ENCODE results near the gene DNAH1.

The DNAH1 gene

DNA sequence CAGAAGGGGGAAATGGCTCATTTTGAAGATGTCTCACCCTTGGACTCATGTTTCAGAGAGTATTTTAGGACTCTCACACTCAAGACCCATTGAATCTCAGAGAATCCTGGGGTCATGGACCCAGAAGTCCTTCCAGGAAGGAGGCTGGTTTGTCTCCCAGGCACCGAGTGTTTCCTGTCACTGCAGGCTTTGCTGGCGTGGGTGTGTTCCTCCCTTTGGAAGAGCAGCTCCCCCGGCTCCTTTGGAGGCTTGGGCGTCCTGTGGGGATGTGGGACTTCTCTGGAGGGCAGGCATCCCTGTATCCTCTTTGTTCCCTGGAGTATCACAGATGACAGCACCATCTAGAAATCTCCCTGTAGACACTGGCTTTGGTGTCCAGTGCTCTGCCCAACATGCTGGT is 40.0 kb downstream of the DNAH1 start:
- no peak for DNase-seq (ENCODE audit: low read depth in 2 of 3, low spot score in 1 of 3)

GRCh38 chr3:52357151-52358080 is 41.3 kb downstream of the DNAH1 start:
- no peak for DNase-seq (ENCODE audit: low read depth in 2 of 3, low spot score in 1 of 3)

- DNase-seq (ENCODE audit: low read depth in 2 of 3, low spot score in 1 of 3) = no peak
Measured at GRCh38 chr3:52358362-52358940, 42.3 kb downstream of the DNAH1 start.

GRCh38 chr3:52359116-52359855 is 43.2 kb downstream of the DNAH1 start:
- DNase-seq (ENCODE audit: low read depth in 2 of 3, low spot score in 1 of 3) = no peak

DNA sequence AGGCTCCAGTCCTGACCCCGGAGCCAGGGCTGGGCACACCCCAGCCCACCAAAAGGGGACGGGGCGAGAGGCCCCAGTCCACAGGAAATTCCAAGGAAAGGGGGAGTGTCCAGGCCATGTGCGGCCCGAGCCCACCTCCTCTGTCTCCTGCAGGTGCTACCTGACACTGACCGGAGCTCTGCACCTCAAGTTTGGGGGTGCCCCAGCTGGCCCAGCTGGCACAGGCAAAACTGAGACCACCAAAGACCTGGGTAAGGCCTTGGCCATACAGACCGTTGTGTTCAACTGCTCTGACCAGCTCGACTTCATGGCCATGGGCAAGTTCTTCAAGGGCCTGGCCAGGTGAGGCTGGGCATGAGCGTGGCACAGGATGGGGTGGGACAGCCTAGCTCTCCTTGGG is 44.9 kb downstream of the DNAH1 start:
- no peak for DNase-seq (ENCODE audit: low read depth in 2 of 3, low spot score in 1 of 3)

DNA sequence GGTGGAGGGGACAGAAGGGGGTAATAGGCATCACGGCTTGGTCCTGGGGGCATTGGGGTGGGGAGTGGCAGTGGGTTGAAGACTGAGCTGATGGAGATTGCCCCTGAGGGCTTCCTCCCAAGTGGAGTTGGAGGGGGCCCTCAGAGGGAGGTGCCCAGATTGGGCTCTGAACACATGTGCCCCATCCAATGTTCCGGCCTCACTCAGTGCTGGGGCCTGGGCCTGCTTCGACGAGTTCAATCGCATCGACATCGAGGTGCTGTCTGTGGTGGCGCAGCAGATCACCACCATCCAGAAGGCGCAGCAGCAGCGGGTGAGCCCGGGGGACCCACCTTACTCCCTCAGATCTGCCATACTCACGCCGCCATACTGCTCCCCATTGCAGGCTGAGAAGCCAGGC is 45.3 kb downstream of the DNAH1 start:
- no peak for DNase-seq (ENCODE audit: low read depth in 2 of 3, low spot score in 1 of 3)

DNA sequence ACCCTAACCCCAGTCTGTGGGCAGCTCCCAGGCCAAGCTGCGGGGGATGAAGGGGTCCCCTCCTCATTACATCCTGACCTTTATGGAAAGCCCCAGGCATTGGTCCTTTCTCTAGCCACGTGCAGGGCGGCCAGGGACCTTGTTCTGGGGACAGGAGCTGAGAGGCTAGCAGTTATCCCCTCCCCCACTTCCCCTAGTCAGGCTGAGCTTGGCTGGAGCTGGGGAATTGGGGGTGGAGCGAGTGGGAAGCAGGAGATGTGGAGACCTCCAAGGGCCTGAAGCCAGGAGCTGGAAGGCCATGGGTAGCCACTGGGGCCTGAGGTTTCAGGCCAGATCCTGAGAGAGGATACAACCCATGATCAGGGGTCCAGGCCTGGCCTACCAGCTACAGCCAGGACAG is 45.8 kb downstream of the DNAH1 start:
- DNase-seq (ENCODE audit: low read depth in 2 of 3, low spot score in 1 of 3) = no peak

DNA sequence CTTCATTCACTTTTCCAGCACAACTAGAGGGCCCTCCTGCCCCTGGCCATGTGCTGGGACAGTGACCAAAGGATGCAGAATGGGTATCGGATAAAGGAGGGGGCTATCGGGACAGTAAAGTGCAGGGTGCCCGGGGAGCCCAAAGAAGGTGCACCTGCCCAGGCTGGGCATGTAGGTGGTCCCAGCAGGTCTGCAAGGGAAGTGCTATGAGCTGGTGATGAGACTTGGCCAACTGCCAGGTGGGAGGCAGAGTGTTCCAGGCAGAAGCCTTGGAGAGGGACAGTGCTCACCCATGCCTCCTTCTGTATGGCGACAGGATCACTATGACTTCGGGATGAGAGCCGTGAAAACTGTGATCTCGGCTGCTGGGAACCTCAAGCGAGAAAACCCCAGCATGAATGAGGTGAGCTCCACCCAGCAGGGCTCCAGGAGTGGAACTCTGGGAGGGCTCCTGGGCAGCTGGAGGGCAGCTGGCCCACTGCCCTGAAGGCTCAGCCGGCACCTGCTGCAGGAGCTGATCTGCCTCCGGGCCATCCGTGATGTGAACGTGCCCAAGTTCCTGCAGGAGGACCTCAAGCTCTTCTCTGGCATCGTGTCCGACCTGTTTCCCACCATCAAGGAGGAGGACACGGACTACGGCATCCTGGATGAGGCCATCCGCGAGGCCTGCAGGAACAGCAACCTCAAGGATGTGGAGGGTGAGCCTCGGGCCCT is 48.4 kb downstream of the DNAH1 start:
- no peak for DNase-seq (ENCODE audit: low read depth in 2 of 3, low spot score in 1 of 3)

GRCh38 chr3:52366527-52366926 is 50.4 kb downstream of the DNAH1 start:
- no peak for DNase-seq (ENCODE audit: low read depth in 2 of 3, low spot score in 1 of 3)

GRCh38 chr3:52367891-52368880 is 52.1 kb downstream of the DNAH1 start:
- no peak for DNase-seq (ENCODE audit: low read depth in 2 of 3, low spot score in 1 of 3)

DNA sequence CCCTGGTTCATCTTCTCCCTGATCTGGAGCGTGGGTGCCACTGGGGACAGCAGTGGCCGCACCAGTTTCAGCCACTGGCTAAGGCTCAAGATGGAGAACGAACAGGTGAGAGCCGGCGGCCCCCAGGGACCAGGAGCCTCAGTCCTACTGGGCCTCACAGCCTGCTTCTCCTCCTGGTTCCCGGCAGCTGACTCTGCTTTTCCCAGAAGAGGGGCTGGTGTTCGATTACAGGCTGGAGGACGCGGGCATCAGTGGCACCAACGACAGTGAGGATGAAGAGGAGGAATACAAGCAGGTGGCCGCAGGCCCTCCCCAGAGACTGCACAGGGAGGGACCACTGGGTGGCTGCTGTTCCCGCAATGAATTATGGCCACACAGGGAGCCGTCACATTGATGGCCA is 54.4 kb downstream of the DNAH1 start:
- no peak for DNase-seq (ENCODE audit: low read depth in 2 of 3, low spot score in 1 of 3)

- no peak for DNase-seq (ENCODE audit: low read depth in 2 of 3, low spot score in 1 of 3)
Measured at GRCh38 chr3:52372822-52373504, 56.8 kb downstream of the DNAH1 start.

DNA sequence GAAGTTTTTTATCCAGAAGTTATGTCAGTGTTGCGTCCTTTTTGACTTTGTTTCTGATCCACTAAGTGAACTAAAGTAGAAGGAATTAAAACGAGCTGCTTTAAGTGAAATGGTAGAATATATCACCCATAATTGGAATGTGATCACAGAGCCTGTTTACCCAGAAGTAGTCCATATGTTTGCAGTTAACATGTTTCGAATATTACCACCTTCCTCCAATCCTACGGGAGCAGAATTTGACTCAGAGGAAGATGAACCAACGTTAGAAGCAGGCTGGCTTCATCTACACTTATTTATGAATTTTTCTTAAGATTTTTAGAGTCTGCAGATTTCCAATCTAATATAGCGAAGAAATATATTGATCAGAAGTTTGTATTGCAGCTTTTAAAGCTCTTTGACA is 57.6 kb downstream of the DNAH1 start:
- no peak for DNase-seq (ENCODE audit: low read depth in 2 of 3, low spot score in 1 of 3)

- no peak for DNase-seq (ENCODE audit: low read depth in 2 of 3, low spot score in 1 of 3)
Measured at GRCh38 chr3:52374173-52374572, 58.1 kb downstream of the DNAH1 start.

DNA sequence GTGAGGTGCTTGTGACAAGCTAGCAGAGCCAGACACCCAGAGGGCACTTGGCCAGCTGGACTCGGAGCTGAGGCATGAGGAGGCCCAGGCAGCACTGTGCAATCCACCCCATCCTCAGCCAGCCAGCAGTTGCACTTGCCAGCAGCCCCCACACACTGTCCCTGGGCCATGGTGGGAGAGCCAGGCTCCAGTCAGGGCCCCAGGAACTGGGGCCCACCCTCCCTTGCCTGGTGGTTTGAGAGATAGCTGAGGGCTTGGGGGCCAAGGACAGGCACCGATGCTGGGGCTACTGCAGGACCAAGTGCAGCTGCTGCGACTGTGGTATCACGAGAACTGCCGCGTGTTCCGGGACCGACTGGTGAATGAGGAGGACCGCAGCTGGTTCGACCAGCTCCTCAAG is 63.5 kb downstream of the DNAH1 start:
- DNase-seq (ENCODE audit: low read depth in 2 of 3, low spot score in 1 of 3) = no peak

DNA sequence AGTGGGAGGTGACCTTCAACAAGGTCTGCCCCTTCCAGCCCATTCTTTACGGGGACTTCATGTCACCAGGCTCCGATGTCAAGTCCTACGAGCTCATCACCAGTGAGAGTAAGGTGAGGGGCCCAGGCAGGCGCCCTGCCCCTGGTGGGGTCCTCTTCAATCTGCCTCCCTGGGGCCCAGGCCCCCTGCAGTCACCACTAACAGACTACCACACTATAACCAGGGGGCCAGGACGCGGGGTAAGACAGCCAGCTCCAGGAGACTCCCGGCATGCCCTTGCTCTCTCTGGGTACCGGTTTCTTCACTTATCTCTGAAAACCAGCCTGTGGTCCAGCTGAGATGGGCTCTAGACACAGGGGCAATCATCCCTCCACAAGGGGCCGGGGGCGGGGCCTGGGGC is 63.9 kb downstream of the DNAH1 start:
- DNase-seq (ENCODE audit: low read depth in 2 of 3, low spot score in 1 of 3) = no peak

DNA sequence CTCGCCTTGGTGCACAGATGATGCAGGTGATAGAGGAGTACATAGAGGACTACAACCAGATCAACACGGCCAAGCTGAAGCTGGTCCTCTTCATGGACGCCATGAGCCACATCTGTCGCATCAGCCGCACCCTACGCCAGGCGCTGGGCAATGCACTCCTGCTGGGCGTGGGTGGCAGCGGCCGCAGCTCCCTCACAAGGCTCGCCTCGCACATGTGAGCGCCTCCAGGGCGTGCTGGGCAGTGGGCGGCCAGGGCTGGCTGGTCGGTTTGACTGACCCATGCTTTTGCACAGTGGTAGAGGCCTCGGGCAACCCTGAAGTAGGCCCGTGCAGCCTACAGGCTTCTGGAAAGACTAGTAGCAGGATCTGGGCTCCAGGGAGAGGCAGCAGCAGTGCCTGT is 65.5 kb downstream of the DNAH1 start:
- DNase-seq (ENCODE audit: low read depth in 2 of 3, low spot score in 1 of 3) = no peak

- DNase-seq (ENCODE audit: low read depth in 2 of 3, low spot score in 1 of 3) = no peak
Measured at GRCh38 chr3:52383446-52383845, 67.3 kb downstream of the DNAH1 start.

GRCh38 chr3:52384019-52384761 is 68.1 kb downstream of the DNAH1 start:
- no peak for DNase-seq (ENCODE audit: low read depth in 2 of 3, low spot score in 1 of 3)

Data from stimulated activated CD4-positive, alpha-beta T cell treated with anti-CD3 and anti-CD28 coated beads, Interleukin-12 subunit alpha, Interleukin-12 subunit beta, amount 100 ng/mL, for 48 hours (primary cell).